Ishikawa (cell line): ENCODE results near the gene TOR4A.

ENCODE experiments used
- CEBPB ChIP-seq: IDR thresholded peaks from 2 replicates; pipeline ENCODE4 v1.6.1; 2012
- CREB1 ChIP-seq: IDR thresholded peaks from 2 replicates; pipeline ENCODE4 v1.6.1; 2012; ENCODE audit warnings: low read depth
- EGR1 ChIP-seq: IDR thresholded peaks from 2 replicates; pipeline ENCODE4 v1.6.1; 2012
- EP300 ChIP-seq: IDR thresholded peaks from 2 replicates; pipeline ENCODE4 v1.6.1; 2012; ENCODE audit warnings: borderline replicate concordance
- FOXM1 ChIP-seq: IDR thresholded peaks from 2 replicates; pipeline ENCODE4 v1.6.1; 2012; ENCODE audit warnings: low read depth, borderline replicate concordance
- NFIC ChIP-seq: IDR thresholded peaks from 2 replicates; pipeline ENCODE4 v1.6.1; 2012
- RAD21 ChIP-seq: IDR thresholded peaks from 2 replicates; pipeline ENCODE4 v1.6.1; 2012; ENCODE audit warnings: low read depth
- TAF1 ChIP-seq: IDR thresholded peaks from 2 replicates; pipeline ENCODE4 v1.6.1; 2012; ENCODE audit warnings: low read depth, mild to moderate bottlenecking
- TCF12 ChIP-seq: IDR thresholded peaks from 2 replicates; pipeline ENCODE4 v1.6.1; 2012; ENCODE audit warnings: low read depth
- TEAD4 ChIP-seq: IDR thresholded peaks from 2 replicates; pipeline ENCODE4 v1.6.1; 2012
- USF1 ChIP-seq: IDR thresholded peaks from 2 replicates; pipeline ENCODE4 v1.6.1; 2012
- YY1 ChIP-seq: IDR thresholded peaks from 2 replicates; pipeline ENCODE4 v1.6.1; 2012; ENCODE audit warnings: low read depth
- ZBTB7A ChIP-seq: IDR thresholded peaks from 2 replicates; pipeline ENCODE4 v1.6.1; 2012; ENCODE audit warnings: low read depth
- TF ChIP-seq, protein P1 (sequence below): IDR thresholded peaks from 2 replicates; pipeline ENCODE4 v1.6.1; 2012
- TF ChIP-seq, protein P2 (sequence below): IDR thresholded peaks from 2 replicates; pipeline ENCODE4 v1.6.1; 2012; ENCODE audit warnings: low read depth, mild to moderate bottlenecking

TOR4A gene

DNA sequence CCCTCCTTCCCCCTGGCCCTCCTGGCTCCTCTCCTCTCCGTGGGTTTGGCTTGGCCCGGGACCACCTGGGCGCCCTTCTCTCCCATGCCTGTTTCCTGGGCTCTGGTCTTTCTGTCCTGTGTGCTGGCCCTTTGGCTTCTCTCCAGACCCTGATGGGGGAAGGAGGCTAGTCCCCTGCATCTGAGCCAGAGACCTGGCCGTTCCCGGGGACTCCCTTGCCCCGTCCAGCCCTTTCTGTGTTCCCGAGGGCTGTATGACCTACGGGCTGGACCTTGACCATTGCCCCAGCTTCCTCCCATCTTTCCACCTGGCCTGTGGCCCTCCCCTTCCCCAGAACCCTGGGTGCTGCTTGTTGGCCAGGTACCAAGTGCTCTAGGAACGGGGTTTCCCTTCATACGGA, 14.0 kb upstream of the TOR4A start:
- TF ChIP-seq CEBPB (no peak), CREB1 (no peak), NFIC (no peak), USF1 (no peak), TCF12 (no peak), RAD21 (no peak), TAF1 (no peak), EGR1 (no peak), FOXM1 (no peak), YY1 (no peak), ZBTB7A (no peak), EP300 (no peak), TEAD4 (no peak)
- TF ChIP-seq, protein P1, sequence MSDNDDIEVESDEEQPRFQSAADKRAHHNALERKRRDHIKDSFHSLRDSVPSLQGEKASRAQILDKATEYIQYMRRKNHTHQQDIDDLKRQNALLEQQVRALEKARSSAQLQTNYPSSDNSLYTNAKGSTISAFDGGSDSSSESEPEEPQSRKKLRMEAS = no peak
- TF ChIP-seq, protein P2, sequence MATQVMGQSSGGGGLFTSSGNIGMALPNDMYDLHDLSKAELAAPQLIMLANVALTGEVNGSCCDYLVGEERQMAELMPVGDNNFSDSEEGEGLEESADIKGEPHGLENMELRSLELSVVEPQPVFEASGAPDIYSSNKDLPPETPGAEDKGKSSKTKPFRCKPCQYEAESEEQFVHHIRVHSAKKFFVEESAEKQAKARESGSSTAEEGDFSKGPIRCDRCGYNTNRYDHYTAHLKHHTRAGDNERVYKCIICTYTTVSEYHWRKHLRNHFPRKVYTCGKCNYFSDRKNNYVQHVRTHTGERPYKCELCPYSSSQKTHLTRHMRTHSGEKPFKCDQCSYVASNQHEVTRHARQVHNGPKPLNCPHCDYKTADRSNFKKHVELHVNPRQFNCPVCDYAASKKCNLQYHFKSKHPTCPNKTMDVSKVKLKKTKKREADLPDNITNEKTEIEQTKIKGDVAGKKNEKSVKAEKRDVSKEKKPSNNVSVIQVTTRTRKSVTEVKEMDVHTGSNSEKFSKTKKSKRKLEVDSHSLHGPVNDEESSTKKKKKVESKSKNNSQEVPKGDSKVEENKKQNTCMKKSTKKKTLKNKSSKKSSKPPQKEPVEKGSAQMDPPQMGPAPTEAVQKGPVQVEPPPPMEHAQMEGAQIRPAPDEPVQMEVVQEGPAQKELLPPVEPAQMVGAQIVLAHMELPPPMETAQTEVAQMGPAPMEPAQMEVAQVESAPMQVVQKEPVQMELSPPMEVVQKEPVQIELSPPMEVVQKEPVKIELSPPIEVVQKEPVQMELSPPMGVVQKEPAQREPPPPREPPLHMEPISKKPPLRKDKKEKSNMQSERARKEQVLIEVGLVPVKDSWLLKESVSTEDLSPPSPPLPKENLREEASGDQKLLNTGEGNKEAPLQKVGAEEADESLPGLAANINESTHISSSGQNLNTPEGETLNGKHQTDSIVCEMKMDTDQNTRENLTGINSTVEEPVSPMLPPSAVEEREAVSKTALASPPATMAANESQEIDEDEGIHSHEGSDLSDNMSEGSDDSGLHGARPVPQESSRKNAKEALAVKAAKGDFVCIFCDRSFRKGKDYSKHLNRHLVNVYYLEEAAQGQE = no peak

- no peak for TF ChIP-seq TCF12
- TF ChIP-seq ZBTB7A = no peak
- TF ChIP-seq, protein P2 = no peak
- no peak for TF ChIP-seq CREB1
- TF ChIP-seq TAF1 = no peak
- no peak for TF ChIP-seq EGR1
- no peak for TF ChIP-seq FOXM1
- no peak for TF ChIP-seq TEAD4
- no peak for TF ChIP-seq RAD21
- no peak for TF ChIP-seq NFIC
- TF ChIP-seq, protein P1 = no peak
- no peak for TF ChIP-seq CEBPB
- TF ChIP-seq USF1 = no peak
- TF ChIP-seq YY1 = no peak
- TF ChIP-seq EP300 = no peak
Observed at GRCh38 chr9:137264067-137264466, 13.5 kb upstream of the TOR4A start.

- TF ChIP-seq TEAD4 (no peak), USF1 (no peak), FOXM1 (no peak), YY1 (no peak), EGR1 (no peak), RAD21 (no peak), ZBTB7A (no peak), NFIC (no peak), CREB1 (no peak), TCF12 (no peak), EP300 (no peak), TAF1 (no peak), CEBPB (no peak)
- TF ChIP-seq, protein P1 = no peak
- TF ChIP-seq, protein P2 = no peak
Observed at GRCh38 chr9:137265496-137266161, 11.9 kb upstream of the TOR4A start.
